Activated CD4-positive, CD25-positive, alpha-beta regulatory T cell (primary cell): Measurements from ENCODE around the gene DNAJA4.
A peak's percentile ranks its signal among the peaks of the same experiment; 100 is the strongest.

Source experiments
- DNase-seq, 4 experiments: peaks; one replicate each; lab custom pipeline; 2025; lab: John Stamatoyannopoulos, UW

DNAJA4 gene

GRCh38 chr15:78264304-78265136 is at the start of gene DNAJA4:
Gene DNAJA4 (plus strand): TSS chr15:78264562. CDS start chr15:78264764, 202 bp downstream.
- DNase-seq, result peak; percentile 26 to 57 (median 45)

GRCh38 chr15:78216276-78217104 is 47.9 kb upstream of the DNAJA4 start:
- no peak for DNase-seq

- no peak for DNase-seq
Observed at GRCh38 chr15:78220713-78221112, 43.6 kb upstream of the DNAJA4 start.

GRCh38 chr15:78222745-78223395 is 41.5 kb upstream of the DNAJA4 start:
- no peak for DNase-seq

GRCh38 chr15:78223396-78224022 is 40.9 kb upstream of the DNAJA4 start:
- DNase-seq, result no peak

GRCh38 chr15:78224023-78224411 is 40.3 kb upstream of the DNAJA4 start:
- DNase-seq, result no peak

GRCh38 chr15:78225783-78226541 is 38.4 kb upstream of the DNAJA4 start:
- no peak for DNase-seq

GRCh38 chr15:78228356-78228996 is 35.9 kb upstream of the DNAJA4 start:
- no peak for DNase-seq

- no peak for DNase-seq
Observed at GRCh38 chr15:78229431-78230406, 34.6 kb upstream of the DNAJA4 start.

GRCh38 chr15:78232951-78233350 is 31.4 kb upstream of the DNAJA4 start:
- DNase-seq, result no peak

GRCh38 chr15:78233496-78233895 is 30.9 kb upstream of the DNAJA4 start:
- no peak for DNase-seq

GRCh38 chr15:78234515-78235040 is 29.8 kb upstream of the DNAJA4 start, which contains the start of gene ACSBG1:
Gene ACSBG1 (minus strand): TSS chr15:78234565. CDS start chr15:78234501, 64 bp downstream.
- DNase-seq, result no peak

- DNase-seq, result no peak
Observed at GRCh38 chr15:78236491-78236890, 27.9 kb upstream of the DNAJA4 start.

- no peak for DNase-seq
Observed at GRCh38 chr15:78237146-78237545, 27.2 kb upstream of the DNAJA4 start.

- DNase-seq, result no peak
Observed at GRCh38 chr15:78239811-78240210, 24.6 kb upstream of the DNAJA4 start.

- peak; percentile 61 to 79 (median 65) for DNase-seq
Observed at GRCh38 chr15:78241017-78241416, 23.3 kb upstream of the DNAJA4 start.

- no peak for DNase-seq
Observed at GRCh38 chr15:78242128-78242527, 22.2 kb upstream of the DNAJA4 start.

- no peak for DNase-seq
Observed at GRCh38 chr15:78243058-78243457, 21.3 kb upstream of the DNAJA4 start.

GRCh38 chr15:78243491-78243941 is 20.8 kb upstream of the DNAJA4 start:
- DNase-seq, result no peak
